Left colon (tissue), 2 donors: ENCODE results near the gene NAMPT. TPM values are rescaled to one million over a fixed set of nuclear protein-coding genes. Genes with fewer than 3 reads are reported as not detected.
"Not testable (repeated sequence)": the region's sequence is repeated elsewhere in the genome, so short reads cannot be mapped to it uniquely, and the experiment has no call there.

Experiments used
- ATAC-seq: fragments of 200-7000 bp; cut with Tn5 transposase; one replicate; pipeline ENCODE4 v1.9.1; 2020; ENCODE audit warnings: mild to moderate bottlenecking, moderate library complexity
- DNase-seq, 2 donors: peaks; one replicate each; pipeline ENCODE4 v3.0.0-alpha.2; 2020
- intact Hi-C, 2 donors: fragments of 100-400 bp; cut with DNase I in 1 of 2; cut with micrococcal nuclease in 1 of 2; formaldehyde crosslinking; loops; one replicate each; pipeline versions ENCODE4 v1.11.2 to v1.14.0; 2022; cut with DNase I, micrococcal nuclease
- total RNA-seq, 2 donors: library from RNA; stranded (reverse); fragmentation: NEBNext Ultra II Directional; extraction: Animal tissue kit (Norgen Biotek cat#: 25700); gene quantifications; one replicate each; pipeline ENCODE4 v1.2.1, GENCODE V29; 2021
- donor health status: DM: no; HTN: no; CAD: no.
- donor health status: DM: yes; HTN: yes; CAD: no.

The NAMPT gene
- total RNA-seq, 2 donors from 2014 or later: 85.0 to 157 TPM

DNA sequence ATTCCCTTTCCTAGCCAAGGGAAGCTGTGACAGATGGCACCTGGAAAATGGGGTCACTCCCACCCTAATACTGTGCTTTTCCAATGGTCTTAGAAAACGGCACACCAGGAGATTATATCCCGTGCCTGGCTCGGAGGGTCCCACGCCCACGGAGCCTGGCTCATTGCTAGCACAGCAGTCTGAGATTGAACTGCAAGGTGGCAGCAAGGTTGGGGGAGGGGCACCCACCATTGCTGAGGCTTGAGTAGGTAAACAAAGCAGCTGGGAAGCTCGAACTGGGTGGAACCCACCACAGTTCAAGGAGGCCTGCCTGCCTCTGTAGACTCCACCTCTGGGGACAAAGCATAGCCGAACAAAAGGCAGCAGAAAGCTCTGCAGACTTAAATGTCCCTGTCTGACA is 75.8 kb downstream of the NAMPT start:
- DNase-seq, ATAC-seq, intact Hi-C loops: not testable (repeated sequence)

DNA sequence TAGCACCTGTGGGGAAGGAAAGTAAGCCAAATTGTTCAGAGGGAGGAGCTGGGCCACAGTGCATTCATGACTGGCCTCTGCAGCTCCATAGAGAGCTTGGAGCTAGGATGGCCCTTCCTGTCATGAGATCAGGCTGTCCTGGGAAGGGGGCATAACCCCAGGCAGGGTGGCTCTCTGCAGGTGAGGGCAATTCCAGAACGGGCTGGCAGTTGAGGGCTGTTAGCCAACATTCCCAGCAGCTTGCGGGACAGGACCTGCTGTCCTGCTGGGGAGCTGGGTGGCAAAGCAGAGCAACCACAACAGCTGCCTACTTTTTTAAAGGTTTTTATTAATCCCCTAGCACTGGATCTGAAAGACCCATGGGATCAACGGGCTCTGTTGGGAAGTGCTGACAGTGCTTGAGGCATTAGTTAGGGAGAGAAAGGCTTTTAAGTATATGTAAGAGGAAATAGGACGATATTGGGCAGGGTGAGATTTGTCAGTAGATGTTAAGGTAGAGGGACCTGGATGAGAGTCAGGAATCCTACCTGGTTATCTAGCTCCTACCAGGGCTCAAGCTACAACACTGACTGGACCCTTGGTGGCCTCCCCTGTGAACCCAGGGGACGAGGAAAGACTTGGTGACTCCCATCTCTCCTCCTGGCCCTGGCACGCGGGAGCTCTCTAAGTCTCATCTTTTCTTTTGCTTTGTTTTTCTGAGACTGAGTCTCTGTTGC is 77.8 kb downstream of the NAMPT start:
- ATAC-seq (no peak), DNase-seq (no peak)
- intact Hi-C loops: no loop called here

DNA sequence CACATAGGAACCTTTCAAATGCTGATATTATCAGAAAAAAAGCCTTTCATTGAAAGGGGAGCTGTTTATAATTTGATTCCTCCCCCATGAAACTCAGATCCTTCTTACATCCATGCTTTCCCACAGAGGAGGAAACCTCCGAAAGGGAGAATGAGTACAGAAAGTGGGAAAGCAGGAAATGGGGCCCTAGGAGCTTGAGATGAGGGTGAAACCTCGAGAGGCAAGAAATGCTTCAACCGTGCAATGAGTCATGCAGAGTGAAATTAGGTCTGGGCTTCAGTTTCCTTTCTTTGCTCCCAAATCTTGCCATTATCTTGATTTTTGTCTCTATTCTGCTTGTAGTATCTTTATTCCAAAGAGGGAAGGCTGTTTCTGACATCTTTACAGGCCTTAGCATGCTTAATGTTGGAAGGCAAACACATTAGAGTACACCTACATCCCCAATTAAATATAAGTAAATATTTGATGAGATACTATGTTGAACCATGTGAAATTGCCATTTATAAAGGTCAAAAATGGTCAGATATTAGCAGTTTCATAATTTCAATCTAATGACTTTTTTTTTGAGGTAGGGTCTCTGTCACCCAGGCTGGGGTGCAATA is 79.1 kb downstream of the NAMPT start:
- DNase-seq: no peak
- no peak for ATAC-seq
- intact Hi-C loops: no loop called here

DNA sequence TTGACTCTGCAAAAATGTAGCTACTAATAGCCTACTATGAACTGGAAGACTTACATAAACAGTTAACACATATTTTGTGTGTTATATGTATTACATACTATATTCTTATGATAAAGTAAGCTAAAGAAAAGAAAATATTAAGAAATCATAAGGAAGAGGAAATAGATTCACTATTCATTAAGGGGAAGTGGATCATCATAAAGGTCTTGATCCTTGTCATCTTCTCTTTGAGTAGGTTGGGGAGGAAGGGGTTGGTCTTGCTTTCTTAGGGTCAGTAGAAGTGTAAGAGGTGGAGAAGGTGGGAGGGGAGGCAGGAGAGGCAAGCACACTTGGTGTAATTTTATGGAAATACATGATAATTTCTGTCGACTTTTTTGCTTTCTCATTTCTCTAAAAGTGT is 81.3 kb downstream of the NAMPT start:
- intact Hi-C loops: no loop called here
- DNase-seq (no peak), ATAC-seq (no peak)

DNA sequence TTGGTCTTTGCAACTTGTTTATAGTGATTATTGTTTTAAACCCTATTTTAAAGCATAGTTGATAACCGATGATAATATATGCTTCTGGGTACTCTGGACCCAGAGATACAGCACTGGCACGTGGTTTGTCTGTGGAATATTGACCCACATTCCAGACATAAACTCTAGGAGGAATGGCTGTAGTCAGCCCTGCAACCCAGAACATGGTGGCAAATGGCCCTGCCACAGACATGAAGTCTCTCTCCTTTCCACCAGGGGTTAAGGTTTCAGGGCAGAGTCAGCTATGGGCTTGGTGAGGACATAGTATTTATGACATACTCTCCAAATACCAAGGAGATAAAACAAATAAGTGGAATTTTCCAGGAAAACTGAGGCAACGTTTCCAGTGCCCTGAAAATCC is 83.6 kb downstream of the NAMPT start:
- ATAC-seq (no peak), DNase-seq (no peak)
- intact Hi-C loops: no loop called here

DNA sequence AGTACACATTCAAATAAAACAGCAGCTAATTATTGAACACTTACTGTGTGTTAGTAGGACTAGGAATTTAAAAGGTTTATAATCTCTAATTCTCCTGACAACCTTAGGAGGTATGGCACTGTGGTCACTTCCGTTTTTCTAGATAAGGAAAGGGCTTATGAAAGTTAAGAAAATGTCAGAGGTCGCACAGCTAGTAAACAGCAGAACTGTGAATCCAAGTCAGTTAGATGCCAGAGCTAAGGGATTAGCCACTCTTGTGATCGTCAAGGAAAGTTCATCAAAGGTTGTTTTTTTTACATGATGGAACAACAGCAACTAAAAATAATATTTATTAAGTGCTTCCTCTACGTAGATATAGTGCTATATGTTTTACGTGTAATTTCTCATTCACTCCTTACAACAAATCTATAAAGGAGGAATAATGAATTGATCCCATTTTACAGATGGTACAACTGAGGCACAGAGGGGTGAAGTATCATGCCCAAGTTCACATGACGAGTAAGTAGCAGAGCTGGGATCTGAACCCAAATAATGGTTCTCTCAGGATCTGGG is 84.9 kb downstream of the NAMPT start:
- intact Hi-C loops: no loop called here
- DNase-seq: no peak
- ATAC-seq: no peak

DNA sequence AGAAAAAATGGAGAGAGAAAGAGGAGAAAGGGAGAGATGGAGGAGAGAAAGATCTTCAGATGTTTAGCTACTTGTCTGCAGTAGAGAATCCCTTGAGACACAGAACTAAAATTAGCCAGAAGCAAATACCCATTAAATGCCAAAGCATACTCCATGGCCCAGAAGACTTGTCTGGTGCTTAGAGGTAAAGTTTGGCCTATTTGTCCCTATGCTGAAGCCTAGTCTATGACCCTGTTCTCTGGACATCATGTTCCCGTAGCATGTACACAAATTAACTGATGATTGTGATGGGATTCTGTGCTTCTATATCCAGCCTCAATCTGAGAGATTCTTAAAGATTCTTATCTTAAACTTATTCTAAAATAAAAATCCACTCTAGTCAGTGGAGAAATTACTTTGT is 85.8 kb downstream of the NAMPT start:
- ATAC-seq: no peak
- intact Hi-C loops: no loop called here
- no peak for DNase-seq

Other genes starting within 250 kb of the NAMPT start
- 10 to 100 TPM; 71.9 to 84.2 TPM for gene SYPL1, start 172.7 kb downstream of the NAMPT start, total RNA-seq